ENCODE results near the gene PELI3. TPM values are rescaled to one million over a fixed set of nuclear protein-coding genes. Genes with fewer than 3 reads are reported as not detected.
A peak's percentile ranks its signal among the peaks of the same experiment; 100 is the strongest.

The PELI3 gene
- total RNA-seq, 1 donor from 2014 or later: 11.6 TPM

- TF ChIP-seq, protein P1, sequence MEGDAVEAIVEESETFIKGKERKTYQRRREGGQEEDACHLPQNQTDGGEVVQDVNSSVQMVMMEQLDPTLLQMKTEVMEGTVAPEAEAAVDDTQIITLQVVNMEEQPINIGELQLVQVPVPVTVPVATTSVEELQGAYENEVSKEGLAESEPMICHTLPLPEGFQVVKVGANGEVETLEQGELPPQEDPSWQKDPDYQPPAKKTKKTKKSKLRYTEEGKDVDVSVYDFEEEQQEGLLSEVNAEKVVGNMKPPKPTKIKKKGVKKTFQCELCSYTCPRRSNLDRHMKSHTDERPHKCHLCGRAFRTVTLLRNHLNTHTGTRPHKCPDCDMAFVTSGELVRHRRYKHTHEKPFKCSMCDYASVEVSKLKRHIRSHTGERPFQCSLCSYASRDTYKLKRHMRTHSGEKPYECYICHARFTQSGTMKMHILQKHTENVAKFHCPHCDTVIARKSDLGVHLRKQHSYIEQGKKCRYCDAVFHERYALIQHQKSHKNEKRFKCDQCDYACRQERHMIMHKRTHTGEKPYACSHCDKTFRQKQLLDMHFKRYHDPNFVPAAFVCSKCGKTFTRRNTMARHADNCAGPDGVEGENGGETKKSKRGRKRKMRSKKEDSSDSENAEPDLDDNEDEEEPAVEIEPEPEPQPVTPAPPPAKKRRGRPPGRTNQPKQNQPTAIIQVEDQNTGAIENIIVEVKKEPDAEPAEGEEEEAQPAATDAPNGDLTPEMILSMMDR (IDR thresholded peaks at IDR 0.05; ENCODE audit: insufficient read depth, low read length, severe bottlenecking): peak; percentile 14
Observed at GRCh38 chr11:66495401-66495854, 28.7 kb downstream of the PELI3 start.

GRCh38 chr11:66497206-66497605 lies 30.5 kb downstream of the PELI3 start:
- H3K4me3 ChIP-seq (ENCODE audit: low read depth, low read length): no peak overlapping the region
- FAIRE-seq (no peak), DNase-seq (ENCODE audit: low read depth) (no peak)
- H3K36me3 ChIP-seq (ENCODE audit: control insufficient read depth, insufficient read depth, low read length): peaks cover 27% of the 10 kb centered on the region
- no peaks in the 10 kb centered on the region for H3K27me3 ChIP-seq (ENCODE audit: control insufficient read depth, insufficient read depth, low read length)
- TF ChIP-seq, protein P1 (IDR thresholded peaks at IDR 0.05; ENCODE audit: insufficient read depth, low read length, severe bottlenecking): no peak

More at GRCh38 chr11:66495401-66495854, 28.7 kb downstream of the PELI3 start:
- no peaks in the 10 kb centered on the region for H3K27me3 ChIP-seq (ENCODE audit: control insufficient read depth, insufficient read depth, low read length)
- DNase-seq (ENCODE audit: low read depth): no peak
- H3K36me3 ChIP-seq (ENCODE audit: control insufficient read depth, insufficient read depth, low read length): peaks cover 36% of the 10 kb centered on the region
- no peak for FAIRE-seq
- no peak overlapping the region for H3K4me3 ChIP-seq (ENCODE audit: low read depth, low read length)

GRCh38 chr11:66498506-66498905 lies 31.8 kb downstream of the PELI3 start:
- TF ChIP-seq, protein P1 (IDR thresholded peaks at IDR 0.05; ENCODE audit: insufficient read depth, low read length, severe bottlenecking): no peak
- DNase-seq (ENCODE audit: low read depth) (no peak), FAIRE-seq (no peak)
- H3K36me3 ChIP-seq (ENCODE audit: control insufficient read depth, insufficient read depth, low read length): peaks cover 17% of the 10 kb centered on the region
- H3K4me3 ChIP-seq (ENCODE audit: low read depth, low read length): no peak overlapping the region
- H3K27me3 ChIP-seq (ENCODE audit: control insufficient read depth, insufficient read depth, low read length): no peaks in the 10 kb centered on the region

GRCh38 chr11:66505276-66505816 lies 38.6 kb downstream of the PELI3 start:
- Histone ChIP-seq H3K4me3 (ENCODE audit: low read depth, low read length) (no peak overlapping the region), H3K27me3 (ENCODE audit: control insufficient read depth, insufficient read depth, low read length) (no peaks in the 10 kb centered on the region), H3K36me3 (ENCODE audit: control insufficient read depth, insufficient read depth, low read length) (peaks cover 2% of the 10 kb centered on the region)
- no peak for FAIRE-seq
- TF ChIP-seq, protein P1 (IDR thresholded peaks at IDR 0.05; ENCODE audit: insufficient read depth, low read length, severe bottlenecking): no peak
- DNase-seq (ENCODE audit: low read depth): no peak

DNA sequence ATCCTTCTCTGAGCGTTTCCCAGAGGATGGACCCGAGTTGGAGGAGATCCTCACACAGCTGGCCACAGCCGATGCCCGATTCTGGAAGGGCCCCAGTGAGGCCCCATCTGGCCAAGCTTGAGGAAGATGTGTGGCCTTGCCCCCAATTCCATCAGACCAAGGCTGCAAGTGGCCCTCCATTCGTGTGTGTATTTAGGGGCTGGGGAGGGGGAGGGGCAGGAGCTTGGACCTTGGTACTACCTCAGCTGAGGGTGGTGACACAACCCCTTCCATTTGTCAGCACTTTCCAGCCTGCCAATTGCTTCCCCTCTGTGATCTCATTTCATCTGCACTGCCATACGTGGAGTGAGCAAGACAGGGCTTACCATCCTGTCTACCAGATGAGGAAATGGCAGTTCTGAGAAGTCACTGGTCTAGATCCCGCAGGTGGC lies 42.4 kb downstream of the PELI3 start:
- TF ChIP-seq, protein P1 (IDR thresholded peaks at IDR 0.05; ENCODE audit: insufficient read depth, low read length, severe bottlenecking): no peak
- FAIRE-seq: no peak
- Histone ChIP-seq H3K4me3 (ENCODE audit: low read depth, low read length) (no peak overlapping the region), H3K36me3 (ENCODE audit: control insufficient read depth, insufficient read depth, low read length) (peaks cover 5% of the 10 kb centered on the region), H3K27me3 (ENCODE audit: control insufficient read depth, insufficient read depth, low read length) (no peaks in the 10 kb centered on the region)
- DNase-seq (ENCODE audit: low read depth): no peak
